Measurements from ENCODE around the gene RPS6KA2.

GRCh38 chr6:166505133-166505905, 121.7 kb downstream of the RPS6KA2 start:
- no peak for TF ChIP-seq CTCF (conservative IDR thresholded peaks at IDR 0.05)
- no peak for TF ChIP-seq EZH2 (IDR thresholded peaks at IDR 0.05; ENCODE audit: low read depth)
